Vagina (tissue), 2 donors: ENCODE results near the gene RHOJ. TPM values are rescaled to one million over a fixed set of nuclear protein-coding genes. Genes with fewer than 3 reads are reported as not detected.

Source experiments
- DNase-seq, 2 donors: peaks; one replicate each; pipeline ENCODE4 v3.0.0-alpha.2; 2017; ENCODE audit errors: extremely low spot score in 2 of 2
- H3K27ac ChIP-seq: fragments of 200-600 bp; sonication (generic); one replicate; pipeline ENCODE4 v1.5.1; 2019
- H3K27me3 ChIP-seq: fragments of 200-600 bp; sonication (generic); one replicate; pipeline ENCODE4 v1.5.1; 2019
- H3K36me3 ChIP-seq, 2 donors: fragments of 200-600 bp; sonication (generic); one replicate each; pipeline ENCODE4 v1.5.1; 2017 to 2019
- H3K4me1 ChIP-seq: fragments of 200-600 bp; sonication (generic); one replicate; pipeline ENCODE4 v1.5.1; 2019
- H3K4me3 ChIP-seq, 2 donors: fragments of 200-600 bp; sonication (generic); 1 replicate in 1 of 2; 2 replicates in 1 of 2; pipeline ENCODE4 v1.5.1; 2016 to 2019
- H3K9me3 ChIP-seq: fragments of 200-600 bp; sonication (generic); one replicate; pipeline ENCODE4 v1.5.1; 2019
- POLR2A ChIP-seq, 2 donors: fragments of 450-650 bp; IDR thresholded peaks; one replicate each; pipeline ENCODE4 v1.6.1; 2017; ENCODE audit warnings: antibody characterized with exemption in 2 of 2, mild to moderate bottlenecking in 2 of 2, moderate library complexity in 2 of 2
- POLR2AphosphoS5 ChIP-seq, 2 donors: sonication (generic); formaldehyde crosslinking; IDR thresholded peaks; one replicate each; pipeline ENCODE4 v1.9.0; 2017; ENCODE audit warnings: antibody characterized with exemption in 2 of 2, mild to moderate bottlenecking in 2 of 2, low read depth in 1 of 2; ENCODE audit not compliant: insufficient read depth in 1 of 2
- intact Hi-C: fragments of 100-400 bp; cut with DNase I; formaldehyde crosslinking; loops from one replicate; pipeline ENCODE4 v1.15.1; 2023
- total RNA-seq: library from RNA; depleted of rRNA; stranded (reverse); fragments of >200 nt; gene quantifications from one replicate; pipeline ENCODE4 v1.2.3, GENCODE V29; 2016
- TF ChIP-seq, protein P1 (sequence below), 3 experiments: fragments of 450-650 bp in 2 of 3; fragments of 200-600 bp in 1 of 3; sonication (generic) in 1 of 3; IDR thresholded peaks; one replicate each; pipeline ENCODE4 v1.5.1; 2017 to 2019; ENCODE audit warnings: antibody characterized with exemption in 3 of 3, mild to moderate bottlenecking in 2 of 3, moderate library complexity in 2 of 3

Gene RHOJ
- total RNA-seq, 1 donor from 2014 or later, result 10.8 TPM

DNA sequence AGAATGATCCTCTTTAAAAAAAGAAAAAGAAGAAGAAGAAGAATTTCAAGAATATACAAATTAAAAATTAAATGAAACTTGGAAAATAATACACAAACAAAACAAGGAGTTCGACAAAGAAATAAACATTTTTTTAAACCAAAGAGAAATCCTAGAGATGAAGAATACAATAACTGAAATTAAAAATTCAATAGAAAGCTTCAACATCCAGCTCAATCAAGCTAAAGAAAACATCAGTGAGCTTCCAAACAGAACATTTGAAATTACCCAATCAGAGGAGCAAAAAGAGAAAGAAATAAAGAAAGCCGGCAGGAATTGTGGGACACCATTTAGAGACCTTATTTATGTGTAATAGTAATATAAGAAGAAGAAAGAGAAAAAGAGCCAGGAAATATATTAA, 37.2 kb upstream of the RHOJ start:
- TF ChIP-seq POLR2AphosphoS5 (IDR thresholded peaks at IDR 0.05; ENCODE audit: insufficient read depth in 1 of 2, low read depth in 1 of 2) (no peak), POLR2A (IDR thresholded peaks at IDR 0.05) (no peak)
- TF ChIP-seq, protein P1, sequence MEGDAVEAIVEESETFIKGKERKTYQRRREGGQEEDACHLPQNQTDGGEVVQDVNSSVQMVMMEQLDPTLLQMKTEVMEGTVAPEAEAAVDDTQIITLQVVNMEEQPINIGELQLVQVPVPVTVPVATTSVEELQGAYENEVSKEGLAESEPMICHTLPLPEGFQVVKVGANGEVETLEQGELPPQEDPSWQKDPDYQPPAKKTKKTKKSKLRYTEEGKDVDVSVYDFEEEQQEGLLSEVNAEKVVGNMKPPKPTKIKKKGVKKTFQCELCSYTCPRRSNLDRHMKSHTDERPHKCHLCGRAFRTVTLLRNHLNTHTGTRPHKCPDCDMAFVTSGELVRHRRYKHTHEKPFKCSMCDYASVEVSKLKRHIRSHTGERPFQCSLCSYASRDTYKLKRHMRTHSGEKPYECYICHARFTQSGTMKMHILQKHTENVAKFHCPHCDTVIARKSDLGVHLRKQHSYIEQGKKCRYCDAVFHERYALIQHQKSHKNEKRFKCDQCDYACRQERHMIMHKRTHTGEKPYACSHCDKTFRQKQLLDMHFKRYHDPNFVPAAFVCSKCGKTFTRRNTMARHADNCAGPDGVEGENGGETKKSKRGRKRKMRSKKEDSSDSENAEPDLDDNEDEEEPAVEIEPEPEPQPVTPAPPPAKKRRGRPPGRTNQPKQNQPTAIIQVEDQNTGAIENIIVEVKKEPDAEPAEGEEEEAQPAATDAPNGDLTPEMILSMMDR (IDR thresholded peaks at IDR 0.05), result no peak
- intact Hi-C loops, result no loop called here
- no peaks in the 10 kb centered on the region for H3K9me3 ChIP-seq
- H3K36me3 ChIP-seq, result no peaks in the 10 kb centered on the region
- DNase-seq, result no peak
- H3K4me1 ChIP-seq, result no peaks in the 10 kb centered on the region
- H3K27ac ChIP-seq, result no peak overlapping the region
- H3K4me3 ChIP-seq, result no peak overlapping the region
- H3K27me3 ChIP-seq, result no peaks in the 10 kb centered on the region

DNA sequence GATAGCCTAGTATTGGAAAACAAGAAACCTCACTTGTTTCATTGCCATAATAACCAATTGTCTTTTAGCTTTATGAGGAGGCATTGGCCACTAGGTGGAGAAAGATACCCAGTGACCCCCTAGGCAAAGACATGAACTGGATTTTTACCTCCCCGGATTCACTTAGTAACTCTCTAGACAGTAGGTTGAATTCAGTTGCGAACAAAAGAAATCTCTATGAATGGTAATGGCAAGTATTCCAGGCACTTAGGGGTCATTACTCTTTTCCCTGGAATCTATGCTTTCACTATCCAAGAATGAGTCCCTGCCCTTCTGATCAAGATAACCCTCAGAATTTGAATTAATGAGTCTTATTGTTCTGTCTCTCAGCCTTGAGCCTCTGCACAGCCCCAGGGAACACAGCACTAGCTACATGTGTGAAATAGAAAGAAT, 29.5 kb upstream of the RHOJ start:
- H3K27ac ChIP-seq, result no peak overlapping the region
- H3K4me3 ChIP-seq, result no peak overlapping the region
- no peak for TF ChIP-seq POLR2A (IDR thresholded peaks at IDR 0.05)
- TF ChIP-seq, protein P1 (IDR thresholded peaks at IDR 0.05), result peak; percentile 32 to 66 (median 59)
- TF ChIP-seq POLR2AphosphoS5 (IDR thresholded peaks at IDR 0.05; ENCODE audit: insufficient read depth in 1 of 2, low read depth in 1 of 2), result no peak
- H3K9me3 ChIP-seq, result no peaks in the 10 kb centered on the region
- H3K4me1 ChIP-seq, result peaks cover 29% of the 10 kb centered on the region
- intact Hi-C loops, result loop anchor here (5.0 kb wide), 1 partner anchor 103 kb away; no protein-coding TSS in a partner anchor
- DNase-seq, result no peak
- no peaks in the 10 kb centered on the region for H3K27me3 ChIP-seq
- H3K36me3 ChIP-seq, result no peaks in the 10 kb centered on the region

DNA sequence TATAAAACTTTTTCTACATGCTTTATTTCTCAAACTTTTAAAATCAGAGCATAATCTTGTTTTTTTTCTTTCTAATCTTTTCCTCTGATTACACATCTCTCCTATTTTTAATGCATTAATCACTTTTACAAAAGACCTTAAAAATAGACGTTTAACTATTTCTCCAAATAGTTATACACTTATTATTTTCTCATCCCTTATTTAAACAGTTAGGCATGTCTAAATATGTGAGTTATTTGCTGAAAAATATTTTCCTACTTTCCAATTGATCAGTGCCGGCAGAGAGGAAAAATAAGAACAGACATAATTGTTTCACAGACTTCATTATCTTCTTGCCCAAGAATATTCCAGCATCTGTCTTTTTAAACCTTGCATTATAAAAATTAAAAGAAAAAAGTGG, 28.7 kb upstream of the RHOJ start:
- Histone ChIP-seq H3K27me3 (no peaks in the 10 kb centered on the region), H3K27ac (no peak overlapping the region), H3K4me1 (peaks cover 34% of the 10 kb centered on the region), H3K36me3 (no peaks in the 10 kb centered on the region), H3K4me3 (no peak overlapping the region), H3K9me3 (no peaks in the 10 kb centered on the region)
- intact Hi-C loops, result loop anchor here (5.0 kb wide), 1 partner anchor 102 kb away; no protein-coding TSS in a partner anchor
- DNase-seq, result no peak
- TF ChIP-seq POLR2A (IDR thresholded peaks at IDR 0.05), result no peak
- TF ChIP-seq, protein P1 (IDR thresholded peaks at IDR 0.05), result no peak
- no peak for TF ChIP-seq POLR2AphosphoS5 (IDR thresholded peaks at IDR 0.05; ENCODE audit: insufficient read depth in 1 of 2, low read depth in 1 of 2)

DNA sequence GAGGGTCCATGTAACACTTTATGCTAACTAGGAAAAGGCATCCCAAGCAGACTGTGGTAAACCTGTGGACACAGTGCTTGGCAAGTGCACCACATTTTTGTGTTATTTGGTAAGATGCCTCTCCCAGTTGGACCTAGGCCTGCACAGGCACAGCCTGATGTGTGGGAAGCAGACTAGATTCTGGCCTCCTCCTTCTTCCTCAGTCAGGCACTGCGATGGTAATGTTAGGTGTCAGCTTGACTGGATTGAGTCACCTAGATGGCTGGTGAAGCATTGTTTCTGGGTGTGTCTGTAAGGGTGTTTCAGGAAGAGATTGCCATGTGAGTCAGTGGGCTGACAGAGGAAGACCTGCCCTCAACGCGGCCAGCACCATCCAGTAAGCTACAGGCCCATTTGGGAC, 25.3 kb upstream of the RHOJ start:
- H3K27me3 ChIP-seq, result no peaks in the 10 kb centered on the region
- peaks cover 34% of the 10 kb centered on the region for H3K4me1 ChIP-seq
- TF ChIP-seq POLR2A (IDR thresholded peaks at IDR 0.05) (no peak), POLR2AphosphoS5 (IDR thresholded peaks at IDR 0.05; ENCODE audit: insufficient read depth in 1 of 2, low read depth in 1 of 2) (no peak)
- TF ChIP-seq, protein P1 (IDR thresholded peaks at IDR 0.05), result no peak
- H3K4me3 ChIP-seq, result no peak overlapping the region
- DNase-seq, result no peak
- intact Hi-C loops, result loop anchor here (5.0 kb wide), 1 partner anchor 98 kb away; no protein-coding TSS in a partner anchor
- no peaks in the 10 kb centered on the region for H3K9me3 ChIP-seq
- H3K27ac ChIP-seq, result peak overlapping the region; percentile 60
- no peaks in the 10 kb centered on the region for H3K36me3 ChIP-seq

DNA sequence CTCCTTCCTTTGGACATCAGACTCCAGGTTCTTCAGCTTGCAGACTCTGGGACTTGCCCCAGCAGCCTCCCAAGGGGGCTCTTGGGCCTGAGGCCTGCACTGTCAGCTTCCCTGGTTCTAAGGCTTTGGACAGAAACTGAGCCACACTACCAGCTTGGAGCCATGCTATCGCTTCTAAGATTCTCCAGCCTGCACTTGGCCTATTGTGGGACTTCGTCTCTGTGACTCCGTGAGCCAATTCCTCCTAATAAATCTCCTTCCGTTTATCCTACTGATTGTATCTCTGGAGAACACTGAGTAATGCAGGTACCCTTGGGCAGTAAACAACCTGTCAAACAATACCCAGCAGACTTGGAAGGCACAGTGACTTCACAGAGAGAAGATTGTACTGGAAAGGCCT, 24.9 kb upstream of the RHOJ start:
- intact Hi-C loops, result loop anchor here (5.0 kb wide), 1 partner anchor 98 kb away; no protein-coding TSS in a partner anchor
- H3K27me3 ChIP-seq, result no peaks in the 10 kb centered on the region
- H3K4me1 ChIP-seq, result peaks cover 34% of the 10 kb centered on the region
- H3K27ac ChIP-seq, result peak overlapping the region; percentile 60
- DNase-seq, result no peak
- no peaks in the 10 kb centered on the region for H3K36me3 ChIP-seq
- TF ChIP-seq POLR2AphosphoS5 (IDR thresholded peaks at IDR 0.05; ENCODE audit: insufficient read depth in 1 of 2, low read depth in 1 of 2), result no peak
- TF ChIP-seq, protein P1 (IDR thresholded peaks at IDR 0.05), result no peak
- TF ChIP-seq POLR2A (IDR thresholded peaks at IDR 0.05), result no peak
- no peak overlapping the region for H3K4me3 ChIP-seq
- no peaks in the 10 kb centered on the region for H3K9me3 ChIP-seq
